CD8-positive, alpha-beta memory T cell (primary cell): Measurements from ENCODE around the gene NBPF6. TPM values are rescaled to one million over a fixed set of nuclear protein-coding genes. Genes with fewer than 3 reads are reported as not detected.

Experiments
- polyA plus RNA-seq: library from polyadenylated mRNA; unstranded; fragments of 300-500 nt; fragmentation: Illumina TruSeq; gene quantifications from one replicate; pipeline ENCODE4 v1.2.3, GENCODE V29; 2021
- total RNA-seq, 2 experiments: library from RNA; stranded (reverse); gene quantifications; one replicate each; pipeline ENCODE4 v1.2.3, GENCODE V29; 2021

NBPF6 gene
- total and polyA plus RNA-seq, 3 experiments from 2014 or later: not detected

Other genes starting within 250 kb of the NBPF6 start
- gene SLC25A24, start 250.0 kb upstream of the NBPF6 start, total RNA-seq: 10 to 100 TPM; 24.7 to 25.0 TPM
- gene SLC25A24, start 250.0 kb upstream of the NBPF6 start, polyA plus RNA-seq: 17.4 TPM
- gene NBPF4, start 206.3 kb upstream of the NBPF6 start, total RNA-seq: under 1 TPM; 0.11 to 0.15 TPM
- not detected for gene NBPF4, start 206.3 kb upstream of the NBPF6 start, polyA plus RNA-seq
- gene EEIG2, start 109.8 kb downstream of the NBPF6 start, total RNA-seq: 10 to 100 TPM; 19.4 to 21.0 TPM
- 2.1 TPM for gene EEIG2, start 109.8 kb downstream of the NBPF6 start, polyA plus RNA-seq
- 10 to 100 TPM; 29.6 to 31.3 TPM for gene HENMT1, start 210.8 kb downstream of the NBPF6 start, total RNA-seq
- 55.2 TPM for gene HENMT1, start 210.8 kb downstream of the NBPF6 start, polyA plus RNA-seq
- 10 to 100 TPM; 74.8 to 78.1 TPM for gene PRPF38B, start 242.0 kb downstream of the NBPF6 start, total RNA-seq
- 32.3 TPM for gene PRPF38B, start 242.0 kb downstream of the NBPF6 start, polyA plus RNA-seq